ENCODE results near the gene ENAM.

ENAM gene

DNA sequence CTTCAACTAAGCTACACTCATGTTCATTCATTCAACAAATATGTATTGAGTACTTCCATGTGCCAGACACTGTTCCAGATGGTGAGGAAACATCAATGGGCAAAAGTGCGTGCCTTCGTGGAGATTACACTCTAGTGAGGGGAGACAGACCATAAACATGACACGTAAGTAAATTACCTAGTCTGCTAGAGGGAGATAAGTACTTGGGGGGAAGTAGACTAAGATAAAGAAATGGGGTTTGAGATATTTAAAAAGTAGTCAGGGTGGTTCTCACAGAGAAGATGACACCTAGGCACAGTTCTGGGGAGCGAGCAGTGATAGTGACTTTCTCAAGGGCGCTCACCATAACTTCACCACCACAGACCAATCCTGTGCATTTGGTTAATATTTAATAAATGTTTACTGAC, 26.1 kb downstream of the ENAM start:
- Histone ChIP-seq H3K27ac (replicated peaks) (no peak overlapping the region), H3K4me3 (replicated peaks; ENCODE audit: insufficient read depth, low read length) (no peak overlapping the region), H3K27me3 (ENCODE audit: insufficient read depth, poor library complexity, severe bottlenecking) (no peaks in the 10 kb centered on the region)
- TF ChIP-seq GABPA (IDR thresholded peaks at IDR 0.05; ENCODE audit: low read depth) (no peak), REST (IDR thresholded peaks at IDR 0.05; ENCODE audit: insufficient replicate concordance, low read depth) (no peak), POLR2AphosphoS5 (IDR thresholded peaks at IDR 0.05; ENCODE audit: low read depth) (no peak), SPI1 (IDR thresholded peaks at IDR 0.05; ENCODE audit: borderline replicate concordance, low read depth) (no peak)
- TF ChIP-seq, protein P1, sequence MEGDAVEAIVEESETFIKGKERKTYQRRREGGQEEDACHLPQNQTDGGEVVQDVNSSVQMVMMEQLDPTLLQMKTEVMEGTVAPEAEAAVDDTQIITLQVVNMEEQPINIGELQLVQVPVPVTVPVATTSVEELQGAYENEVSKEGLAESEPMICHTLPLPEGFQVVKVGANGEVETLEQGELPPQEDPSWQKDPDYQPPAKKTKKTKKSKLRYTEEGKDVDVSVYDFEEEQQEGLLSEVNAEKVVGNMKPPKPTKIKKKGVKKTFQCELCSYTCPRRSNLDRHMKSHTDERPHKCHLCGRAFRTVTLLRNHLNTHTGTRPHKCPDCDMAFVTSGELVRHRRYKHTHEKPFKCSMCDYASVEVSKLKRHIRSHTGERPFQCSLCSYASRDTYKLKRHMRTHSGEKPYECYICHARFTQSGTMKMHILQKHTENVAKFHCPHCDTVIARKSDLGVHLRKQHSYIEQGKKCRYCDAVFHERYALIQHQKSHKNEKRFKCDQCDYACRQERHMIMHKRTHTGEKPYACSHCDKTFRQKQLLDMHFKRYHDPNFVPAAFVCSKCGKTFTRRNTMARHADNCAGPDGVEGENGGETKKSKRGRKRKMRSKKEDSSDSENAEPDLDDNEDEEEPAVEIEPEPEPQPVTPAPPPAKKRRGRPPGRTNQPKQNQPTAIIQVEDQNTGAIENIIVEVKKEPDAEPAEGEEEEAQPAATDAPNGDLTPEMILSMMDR (IDR thresholded peaks at IDR 0.05; ENCODE audit: insufficient read depth, low read length), result no peak
- no peak for DNase-seq (ENCODE audit: low read depth in 1 of 2, low spot score in 1 of 2)

- DNase-seq (ENCODE audit: low read depth in 1 of 2, low spot score in 1 of 2), result no peak
- Histone ChIP-seq H3K4me3 (replicated peaks; ENCODE audit: insufficient read depth, low read length) (no peak overlapping the region), H3K27ac (replicated peaks) (no peak overlapping the region), H3K27me3 (ENCODE audit: insufficient read depth, poor library complexity, severe bottlenecking) (no peaks in the 10 kb centered on the region)
- TF ChIP-seq POLR2AphosphoS5 (IDR thresholded peaks at IDR 0.05; ENCODE audit: low read depth) (no peak), REST (IDR thresholded peaks at IDR 0.05; ENCODE audit: insufficient replicate concordance, low read depth) (no peak), SPI1 (IDR thresholded peaks at IDR 0.05; ENCODE audit: borderline replicate concordance, low read depth) (no peak), GABPA (IDR thresholded peaks at IDR 0.05; ENCODE audit: low read depth) (no peak)
- TF ChIP-seq, protein P1 (IDR thresholded peaks at IDR 0.05; ENCODE audit: insufficient read depth, low read length), result no peak
Observed at GRCh38 chr4:70657326-70657725, 28.8 kb downstream of the ENAM start.

GRCh38 chr4:70658418-70658817, 29.9 kb downstream of the ENAM start:
- no peak for DNase-seq (ENCODE audit: low read depth in 1 of 2, low spot score in 1 of 2)
- no peak overlapping the region for H3K27ac ChIP-seq (replicated peaks)
- TF ChIP-seq, protein P1 (IDR thresholded peaks at IDR 0.05; ENCODE audit: insufficient read depth, low read length), result no peak
- no peak for TF ChIP-seq POLR2AphosphoS5 (IDR thresholded peaks at IDR 0.05; ENCODE audit: low read depth)
- no peak for TF ChIP-seq SPI1 (IDR thresholded peaks at IDR 0.05; ENCODE audit: borderline replicate concordance, low read depth)
- no peak for TF ChIP-seq GABPA (IDR thresholded peaks at IDR 0.05; ENCODE audit: low read depth)
- TF ChIP-seq REST (IDR thresholded peaks at IDR 0.05; ENCODE audit: insufficient replicate concordance, low read depth), result no peak
- H3K4me3 ChIP-seq (replicated peaks; ENCODE audit: insufficient read depth, low read length), result no peak overlapping the region
- no peaks in the 10 kb centered on the region for H3K27me3 ChIP-seq (ENCODE audit: insufficient read depth, poor library complexity, severe bottlenecking)

Measured in HL-60 (cell line).